Activated T-helper 1 cell treated with anti-CD3 and anti-CD28 coated beads, Interleukin-12 subunit alpha, Interleukin-12 subunit beta, Interleukin-2, Interleukin-4 antibody, amounts not matched to agents 30 ng/mL and 10 ng/mL and 1 ng/mL, durations not matched to agents 14 hours and 24 hours and 36 hours (primary cell): ENCODE data around the gene CD200R1L. TPM values are rescaled to one million over a fixed set of nuclear protein-coding genes. Genes with fewer than 3 reads are reported as not detected.

Source experiments
- total RNA-seq: library from RNA; stranded (reverse); gene quantifications from 2 replicates; pipeline ENCODE4 v1.2.3, GENCODE V29; 2022

Gene CD200R1L
- total RNA-seq, 1 donor from 2014 or later, result not detected

Other genes starting within 250 kb of the CD200R1L start
- 0.23 TPM in 1 of 2 replicates, not detected in the other for gene CCDC80, start 205.7 kb downstream of the CD200R1L start, total RNA-seq
- 6.7 and 6.8 TPM in 2 replicates for gene CD200R1, start 128.2 kb upstream of the CD200R1L start, total RNA-seq
- gene GTPBP8, start 144.1 kb upstream of the CD200R1L start, total RNA-seq, result 22.6 and 25.0 TPM in 2 replicates